ENCODE results near the gene DSC1. TPM values are rescaled to one million over a fixed set of nuclear protein-coding genes. Genes with fewer than 3 reads are reported as not detected.

Gene DSC1
- total RNA-seq, 4 donors from 2014 or later: not detected

DNA sequence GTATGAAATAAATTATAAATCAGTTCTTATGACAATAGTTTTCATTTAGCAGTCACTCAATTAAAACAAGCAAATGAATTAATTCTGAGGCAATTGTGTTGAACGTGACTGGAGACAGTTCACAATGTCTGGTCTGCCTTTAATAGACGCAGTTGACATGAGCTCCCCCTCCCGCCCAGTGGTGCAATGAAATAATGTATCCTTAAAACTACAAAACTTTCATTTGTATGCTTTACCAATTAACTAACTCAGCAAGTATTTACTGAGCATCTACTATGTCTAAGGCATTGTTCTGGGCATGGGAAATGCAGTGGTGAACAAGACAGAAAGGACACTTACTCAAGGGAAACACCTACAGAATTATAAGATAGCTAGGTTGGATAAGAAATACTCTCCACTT, 56.9 kb downstream of the DSC1 start:
- Histone ChIP-seq H3K9me3 (no peaks in the 10 kb centered on the region), H3K36me3 (no peaks in the 10 kb centered on the region), H3K4me1 (peaks cover 0 to 17% (median 0%) of the 10 kb centered on the region in 3 donors), H3K27me3 (peaks cover 20% of the 10 kb centered on the region), H3K27ac (no peak overlapping the region), H3K4me3 (no peak overlapping the region)
- 83 to 88% methylated on average over 3 of the region's 3 CpGs for WGBS, 2 donors (ENCODE audit: low coverage in 1 of 2)
- ATAC-seq: no peak
- no peak for TF ChIP-seq POLR2AphosphoS5 (IDR thresholded peaks at IDR 0.05)
- TF ChIP-seq EP300 (IDR thresholded peaks at IDR 0.05): no peak
- TF ChIP-seq POLR2A (IDR thresholded peaks at IDR 0.05): no peak
- TF ChIP-seq CTCF (IDR thresholded peaks at IDR 0.05): no peak

DNA sequence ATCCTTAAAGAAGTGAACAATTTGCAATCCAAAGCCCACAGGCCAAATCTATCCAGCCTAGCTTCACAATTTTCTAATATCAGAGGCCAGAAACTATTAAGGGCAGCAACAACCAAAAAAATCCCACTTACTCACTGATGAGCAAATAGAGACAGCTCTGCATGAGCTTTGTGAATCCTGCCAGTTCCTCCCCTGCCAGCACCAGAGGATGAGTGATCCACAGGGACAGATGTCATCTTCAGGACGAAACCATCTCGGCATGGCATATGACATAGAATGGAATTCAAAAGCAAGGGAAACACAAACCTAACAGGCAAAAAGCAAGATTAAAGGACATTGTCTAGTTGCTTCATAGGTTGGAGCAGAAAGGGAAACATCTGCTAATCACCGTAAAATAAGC, 58.2 kb downstream of the DSC1 start:
- no peak for TF ChIP-seq EP300 (IDR thresholded peaks at IDR 0.05)
- TF ChIP-seq CTCF (IDR thresholded peaks at IDR 0.05): no peak
- TF ChIP-seq POLR2AphosphoS5 (IDR thresholded peaks at IDR 0.05): no peak
- TF ChIP-seq POLR2A (IDR thresholded peaks at IDR 0.05): no peak
- Histone ChIP-seq H3K4me3 (no peak overlapping the region), H3K27ac (no peak overlapping the region), H3K27me3 (peaks cover 33% of the 10 kb centered on the region), H3K4me1 (peaks cover 0 to 17% (median 0%) of the 10 kb centered on the region in 3 donors), H3K36me3 (no peaks in the 10 kb centered on the region), H3K9me3 (no peaks in the 10 kb centered on the region)
- ATAC-seq: no peak
- WGBS, 2 donors (ENCODE audit: low coverage in 1 of 2): 65 to 80% methylated on average over 1 of the region's 3 CpGs

- no peak for TF ChIP-seq POLR2A (IDR thresholded peaks at IDR 0.05)
- no peak for TF ChIP-seq EP300 (IDR thresholded peaks at IDR 0.05)
- no peak for TF ChIP-seq POLR2AphosphoS5 (IDR thresholded peaks at IDR 0.05)
- TF ChIP-seq CTCF (IDR thresholded peaks at IDR 0.05): no peak
- ATAC-seq: no peak
- Histone ChIP-seq H3K4me3 (no peak overlapping the region), H3K9me3 (no peaks in the 10 kb centered on the region), H3K27ac (no peak overlapping the region), H3K4me1 (peaks cover 0 to 17% (median 0%) of the 10 kb centered on the region in 3 donors), H3K36me3 (no peaks in the 10 kb centered on the region), H3K27me3 (peaks cover 33% of the 10 kb centered on the region)
- 82 to 86% methylated on average over 3 of the region's 3 CpGs for WGBS, 2 donors (ENCODE audit: low coverage in 1 of 2)
These were observed 59.2 kb downstream of the DSC1 start for GRCh38 chr18:31103423-31103822.

DNA sequence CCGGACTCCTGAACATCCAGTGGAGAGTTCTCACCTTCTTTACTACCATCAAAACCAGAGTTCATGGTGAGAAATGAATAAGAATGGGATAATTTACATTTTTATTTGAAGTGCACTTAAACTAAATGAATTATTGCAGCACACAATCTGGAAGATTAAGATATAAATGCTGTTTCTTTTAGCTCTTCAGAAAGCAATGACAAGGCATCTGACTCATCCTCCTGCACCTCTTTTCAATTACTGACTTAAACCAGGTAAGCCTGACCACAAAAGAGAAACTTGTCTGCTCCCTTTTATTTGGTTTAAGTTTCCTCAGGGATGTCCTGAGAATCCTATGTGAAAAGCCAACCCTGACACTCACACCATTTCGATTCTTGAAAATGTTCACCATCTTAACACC, 59.7 kb downstream of the DSC1 start:
- H3K27ac ChIP-seq: no peak overlapping the region
- peaks cover 33% of the 10 kb centered on the region for H3K27me3 ChIP-seq
- H3K4me3 ChIP-seq: no peak overlapping the region
- peaks cover 0 to 17% (median 0%) of the 10 kb centered on the region in 3 donors for H3K4me1 ChIP-seq
- H3K9me3 ChIP-seq: no peaks in the 10 kb centered on the region
- WGBS, 2 donors (ENCODE audit: low coverage in 1 of 2): 70 to 95% methylated on average over 2 of the region's 2 CpGs
- H3K36me3 ChIP-seq: no peaks in the 10 kb centered on the region
- TF ChIP-seq POLR2A (IDR thresholded peaks at IDR 0.05): no peak
- TF ChIP-seq POLR2AphosphoS5 (IDR thresholded peaks at IDR 0.05): no peak
- TF ChIP-seq EP300 (IDR thresholded peaks at IDR 0.05): no peak
- TF ChIP-seq CTCF (IDR thresholded peaks at IDR 0.05): no peak
- ATAC-seq: no peak

- H3K4me1 ChIP-seq: peaks cover 0 to 17% (median 0%) of the 10 kb centered on the region in 3 donors
- peaks cover 33% of the 10 kb centered on the region for H3K27me3 ChIP-seq
- H3K27ac ChIP-seq: peak within 1 kb of the TSS in 3 of 4 donors; percentile 55 to 76 (median 61)
- no peak for ATAC-seq
- 4% methylated on average over 4 to 5 of the region's 44 CpGs for WGBS, 2 donors (ENCODE audit: low coverage in 1 of 2)
- TF ChIP-seq EP300 (IDR thresholded peaks at IDR 0.05): no peak
- no peak for TF ChIP-seq POLR2AphosphoS5 (IDR thresholded peaks at IDR 0.05)
- TF ChIP-seq CTCF (IDR thresholded peaks at IDR 0.05): no peak
- TF ChIP-seq POLR2A (IDR thresholded peaks at IDR 0.05): no peak
- H3K9me3 ChIP-seq: no peaks in the 10 kb centered on the region
- no peaks in the 10 kb centered on the region for H3K36me3 ChIP-seq
- H3K4me3 ChIP-seq: peak within 1 kb of the TSS; percentile 34 to 57
These were observed 60.5 kb downstream of the DSC1 start, which contains the start of gene DSC2 for GRCh38 chr18:31102025-31102684. Gene DSC2 (minus strand): TSS chr18:31102421. CDS start chr18:31101971, 450 bp downstream.
